Breast epithelium (tissue), 3 donors: ENCODE measurements around the gene EML5.

Experiments used
- CTCF ChIP-seq, 3 donors: fragments of 450-650 bp; IDR thresholded peaks; one replicate each; pipeline ENCODE4 v1.5.1; 2016 to 2017; ENCODE audit warnings: antibody characterized with exemption in 3 of 3, mild to moderate bottlenecking in 3 of 3, moderate library complexity in 3 of 3
- POLR2A ChIP-seq: fragments of 450-650 bp; IDR thresholded peaks from one replicate; pipeline ENCODE4 v1.6.1; 2016; ENCODE audit warnings: antibody characterized with exemption, mild to moderate bottlenecking, moderate library complexity
- POLR2AphosphoS5 ChIP-seq, 3 donors: sonication (generic); formaldehyde crosslinking; IDR thresholded peaks; one replicate each; pipeline ENCODE4 v1.6.1; 2017; ENCODE audit warnings: antibody characterized with exemption in 3 of 3

- TF ChIP-seq POLR2A (no peak), POLR2AphosphoS5 (IDR thresholded peaks at IDR 0.05) (no peak), CTCF (IDR thresholded peaks at IDR 0.05) (no peak)
These were observed 192.9 kb downstream of the EML5 start for GRCh38 chr14:88599761-88600439.
